LNCaP clone FGC (cell line): ENCODE results near the gene JADE3.

Experiments used
- DNase-seq: peaks from one replicate; pipeline ENCODE4 v3.0.0-alpha.2; 2011; ENCODE audit warnings: low read depth
- H3K4me3 ChIP-seq: 2 replicates; pipeline ENCODE4 v1.5.1; 2011; ENCODE audit warnings: mild to moderate bottlenecking, low read depth, low read length, control low read depth
- CTCF ChIP-seq: IDR thresholded peaks from 2 replicates; pipeline ENCODE4 v1.5.1; 2012; ENCODE audit warnings: mild to moderate bottlenecking; ENCODE audit not compliant: control insufficient read depth, insufficient read depth; ENCODE audit errors: extremely low read depth

Gene JADE3

DNA sequence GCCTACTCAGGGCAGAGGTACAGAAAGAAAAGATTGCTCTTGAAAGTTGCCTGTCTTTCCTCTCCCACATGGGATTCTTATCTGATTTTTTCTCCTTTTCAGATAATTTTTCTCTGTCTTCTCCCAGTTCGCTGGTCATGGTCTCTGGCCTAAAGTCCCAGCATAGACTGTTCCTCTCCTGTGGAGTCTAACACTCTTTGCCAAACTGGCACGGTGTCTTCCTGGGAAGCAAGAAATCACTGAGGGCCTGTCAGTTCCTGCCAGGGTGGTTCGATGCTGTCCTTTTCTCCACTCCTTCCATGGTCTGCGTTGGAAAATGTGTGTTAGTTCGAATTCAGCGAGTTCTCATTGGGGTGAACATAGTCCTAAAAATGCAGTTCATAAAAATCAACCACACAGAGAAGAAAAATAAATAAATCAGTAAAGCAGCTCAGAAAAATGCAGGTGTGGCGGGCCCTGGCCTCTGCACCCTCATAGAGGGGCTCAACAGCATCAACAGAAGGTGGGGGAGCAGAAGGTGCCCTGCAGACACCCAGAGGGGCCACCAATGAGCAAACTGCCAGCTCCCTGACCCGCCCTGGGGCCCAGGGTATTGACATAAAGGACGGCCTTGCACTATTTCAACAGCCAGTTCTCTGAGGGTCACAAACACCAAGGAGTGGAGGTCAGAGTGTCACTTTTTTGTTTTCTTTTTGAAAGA lies 168.1 kb downstream of the JADE3 start:
- no peak for TF ChIP-seq CTCF
- no peak overlapping the region for H3K4me3 ChIP-seq
- no peak for DNase-seq

- no peak for TF ChIP-seq CTCF
- no peak overlapping the region for H3K4me3 ChIP-seq
- no peak for DNase-seq
Observed at GRCh38 chrX:47080915-47081236, 168.7 kb downstream of the JADE3 start.

- H3K4me3 ChIP-seq = no peak overlapping the region
- no peak for DNase-seq
- TF ChIP-seq CTCF = no peak
Observed at GRCh38 chrX:47091149-47091775, 179.0 kb downstream of the JADE3 start.

DNA sequence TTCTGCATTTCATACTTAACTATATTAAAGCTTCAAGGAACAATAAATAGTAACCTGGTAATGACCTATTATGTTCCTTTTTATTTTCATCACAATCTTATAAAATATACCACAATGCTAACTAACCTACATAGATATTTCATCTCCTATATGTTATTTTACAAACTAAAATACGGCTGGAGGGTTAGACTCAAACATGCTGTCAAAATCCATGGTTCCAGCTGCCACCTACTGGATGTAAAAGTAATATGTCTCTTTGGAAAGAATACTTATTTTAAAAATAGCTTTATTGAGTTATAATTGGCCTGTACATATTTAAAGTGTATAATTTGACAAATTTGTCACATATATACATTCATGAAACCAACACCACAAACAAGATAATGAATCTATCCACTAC lies 181.0 kb downstream of the JADE3 start:
- DNase-seq = peak; percentile 3
- no peak overlapping the region for H3K4me3 ChIP-seq
- peak; percentile 38; the same call in 1 of the 2 replicates for TF ChIP-seq CTCF

- H3K4me3 ChIP-seq = no peak overlapping the region
- TF ChIP-seq CTCF = no peak
- no peak for DNase-seq
Observed at GRCh38 chrX:47093860-47094259, 181.6 kb downstream of the JADE3 start.

DNA sequence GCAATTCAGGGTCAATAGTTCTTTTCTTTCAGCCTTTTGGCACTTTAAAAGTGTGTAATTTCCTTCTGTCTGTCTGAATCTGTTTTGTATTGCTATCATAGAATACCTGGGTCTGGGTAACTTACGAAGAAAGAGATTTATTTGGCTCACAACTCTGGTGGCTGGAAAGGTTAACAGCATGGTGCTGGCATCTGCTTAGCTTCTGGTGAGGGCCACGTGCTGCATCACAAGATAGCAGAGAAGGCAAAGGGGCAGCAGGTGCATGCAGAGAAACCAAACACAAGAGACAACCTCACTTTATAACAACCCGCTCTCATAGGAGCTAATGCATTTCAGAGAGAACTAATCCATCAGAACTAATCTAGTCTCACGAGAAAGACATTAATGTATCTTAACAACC lies 184.8 kb downstream of the JADE3 start:
- H3K4me3 ChIP-seq = no peak overlapping the region
- no peak for TF ChIP-seq CTCF
- DNase-seq = no peak

DNA sequence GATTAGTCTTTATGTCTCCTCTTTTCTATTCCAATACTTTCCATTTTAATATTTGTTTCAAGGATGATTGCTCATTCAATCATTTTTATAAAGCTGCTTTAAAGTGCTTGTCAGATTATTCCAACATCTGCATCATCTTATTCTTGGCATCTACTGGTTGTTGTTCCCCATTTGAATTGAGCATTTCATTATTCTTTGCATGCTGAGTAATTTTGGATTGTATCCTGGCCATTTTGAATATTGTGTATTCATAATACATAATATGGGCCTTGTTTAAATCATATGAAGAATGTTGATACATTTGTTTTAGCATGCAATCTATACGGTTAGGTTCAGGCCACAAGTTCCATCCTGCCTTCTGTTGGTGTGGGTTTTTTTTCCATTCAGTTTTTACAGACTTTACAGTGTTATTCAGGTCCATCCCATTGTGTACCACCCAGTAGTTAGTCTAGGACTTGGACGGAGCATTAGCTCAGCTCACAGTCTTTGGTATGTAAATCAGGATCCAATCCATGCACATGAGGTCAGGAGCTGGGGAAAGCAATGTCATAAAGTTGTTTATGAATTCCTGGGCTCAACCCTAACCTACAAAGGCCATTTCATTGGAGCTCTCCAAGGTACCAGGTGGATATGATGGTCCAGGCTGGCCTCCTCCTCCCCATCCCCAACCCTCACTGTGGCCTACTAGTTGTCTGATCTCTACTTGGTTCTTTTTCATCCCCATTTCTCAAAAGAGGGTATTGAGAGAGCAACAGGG lies 186.3 kb downstream of the JADE3 start:
- DNase-seq = no peak
- H3K4me3 ChIP-seq = no peak overlapping the region
- TF ChIP-seq CTCF = no peak
